Mesenchymal stem cell (in vitro differentiated cells and primary cell): ENCODE measurements around the gene FAM219A.
A peak's percentile ranks its signal among the peaks of the same experiment; 100 is the strongest.

Source experiments
- DNase-seq: peaks from one replicate; pipeline ENCODE4 v3.0.0-alpha.2; 2013
- H2AFZ ChIP-seq: one replicate; pipeline ENCODE4 v1.6.1; 2013; ENCODE audit warnings: low read depth, mild to moderate bottlenecking, control low read depth, inconsistent platforms, low read length, moderate library complexity
- H2AK5ac ChIP-seq: 2 replicates; pipeline ENCODE4 v1.6.1; 2013; ENCODE audit warnings: low read length, moderate library complexity, mild to moderate bottlenecking, inconsistent platforms; ENCODE audit not compliant: severe bottlenecking
- H2BK120ac ChIP-seq: one replicate; pipeline ENCODE4 v1.6.1; 2013; ENCODE audit warnings: low read depth, mild to moderate bottlenecking, inconsistent platforms, low read length, moderate library complexity
- H2BK12ac ChIP-seq, 2 experiments: one replicate each; pipeline ENCODE4 v1.6.1; 2013; ENCODE audit warnings: inconsistent platforms in 2 of 2, low read length in 2 of 2, mild to moderate bottlenecking in 2 of 2, moderate library complexity in 2 of 2, control low read depth in 1 of 2
- H2BK15ac ChIP-seq: one replicate; pipeline ENCODE4 v1.6.1; 2013; ENCODE audit warnings: mild to moderate bottlenecking, low read depth, inconsistent platforms; ENCODE audit not compliant: poor library complexity, severe bottlenecking
- H2BK5ac ChIP-seq: 2 replicates; pipeline ENCODE4 v1.6.1; 2013; ENCODE audit warnings: low read depth, mild to moderate bottlenecking, low read length, control low read depth, inconsistent platforms; ENCODE audit not compliant: poor library complexity, severe bottlenecking
- H3K14ac ChIP-seq, 2 experiments: one replicate each; pipeline ENCODE4 v1.6.1; 2013; ENCODE audit warnings: inconsistent platforms in 2 of 2, low read length in 2 of 2, control low read depth in 1 of 2, mild to moderate bottlenecking in 1 of 2, moderate library complexity in 1 of 2
- H3K18ac ChIP-seq, 2 experiments: one replicate each; pipeline ENCODE4 v1.6.1; 2013; ENCODE audit warnings: inconsistent platforms in 2 of 2, low read length in 2 of 2, control low read depth in 1 of 2, low read depth in 1 of 2, mild to moderate bottlenecking in 1 of 2
- H3K23ac ChIP-seq, 2 experiments: one replicate each; pipeline ENCODE4 v1.6.1; 2013; ENCODE audit warnings: inconsistent platforms in 2 of 2, low read length in 2 of 2, mild to moderate bottlenecking in 2 of 2, moderate library complexity in 2 of 2, control low read depth in 1 of 2
- H3K27ac ChIP-seq: 2 replicates; pipeline ENCODE4 v1.5.1; 2013; ENCODE audit warnings: mild to moderate bottlenecking, moderate library complexity, low read length, control low read depth, inconsistent platforms; ENCODE audit not compliant: poor library complexity, severe bottlenecking
- H3K27me3 ChIP-seq, 2 experiments: 2 replicates each; pipeline versions ENCODE4 v1.6.1 to v1.7.0; 2013; ENCODE audit warnings: low read length in 2 of 2, mild to moderate bottlenecking in 2 of 2, moderate library complexity in 2 of 2, control low read depth in 1 of 2, inconsistent platforms in 1 of 2; ENCODE audit not compliant: control insufficient read depth in 1 of 2, insufficient read depth in 1 of 2
- H3K36me3 ChIP-seq, 2 experiments: 2 replicates each; pipeline versions ENCODE4 v1.6.1 to v1.7.0; 2013; ENCODE audit warnings: low read length in 2 of 2, control low read depth in 1 of 2, inconsistent platforms in 1 of 2, low read depth in 1 of 2, mild to moderate bottlenecking in 1 of 2; ENCODE audit not compliant: insufficient read depth in 2 of 2, control insufficient read depth in 1 of 2
- H3K4ac ChIP-seq, 2 experiments: one replicate each; pipeline ENCODE4 v1.6.1; 2013; ENCODE audit warnings: inconsistent platforms in 2 of 2, low read length in 2 of 2, mild to moderate bottlenecking in 2 of 2, moderate library complexity in 2 of 2, control low read depth in 1 of 2, low read depth in 1 of 2
- H3K4me1 ChIP-seq: 2 replicates; pipeline ENCODE4 v1.6.1; 2013; ENCODE audit warnings: low read depth, low read length, control low read depth; ENCODE audit not compliant: control insufficient read depth, insufficient read depth
- H3K4me2 ChIP-seq: 2 replicates; pipeline ENCODE4 v1.6.1; 2013; ENCODE audit warnings: low read length, mild to moderate bottlenecking, inconsistent platforms; ENCODE audit not compliant: poor library complexity, severe bottlenecking
- H3K4me3 ChIP-seq, 2 experiments: 2 replicates each; pipeline versions ENCODE4 v1.5.1 to v1.7.0; 2013; ENCODE audit warnings: low read length in 2 of 2, mild to moderate bottlenecking in 2 of 2, control low read depth in 1 of 2, low read depth in 1 of 2; ENCODE audit not compliant: insufficient read depth in 1 of 2
- H3K79me1 ChIP-seq: replicated peaks from 2 replicates; pipeline ENCODE4 v1.6.1; 2013; ENCODE audit warnings: mild to moderate bottlenecking, control low read depth, low read length, inconsistent platforms; ENCODE audit not compliant: poor library complexity, severe bottlenecking
- H3K9ac ChIP-seq: 2 replicates; pipeline ENCODE4 v1.7.0; 2013; ENCODE audit warnings: mild to moderate bottlenecking, low read length, moderate library complexity
- H3K9me3 ChIP-seq: 2 replicates; pipeline ENCODE4 v1.7.0; 2013; ENCODE audit warnings: mild to moderate bottlenecking, low read length; ENCODE audit not compliant: control insufficient read depth
- H4K8ac ChIP-seq: one replicate; pipeline ENCODE4 v1.6.1; 2013; ENCODE audit warnings: inconsistent platforms, mild to moderate bottlenecking, low read length, moderate library complexity
- H4K91ac ChIP-seq: one replicate; pipeline ENCODE4 v1.6.1; 2013; ENCODE audit warnings: mild to moderate bottlenecking, low read length, inconsistent platforms
- WGBS: methylation state at CpG from one replicate; pipeline ENCODE4 v1.1.7; 2013; ENCODE audit warnings: mixed read lengths; 5-methylcytosine and 5-hydroxymethylcytosine counted together

FAM219A gene

DNA sequence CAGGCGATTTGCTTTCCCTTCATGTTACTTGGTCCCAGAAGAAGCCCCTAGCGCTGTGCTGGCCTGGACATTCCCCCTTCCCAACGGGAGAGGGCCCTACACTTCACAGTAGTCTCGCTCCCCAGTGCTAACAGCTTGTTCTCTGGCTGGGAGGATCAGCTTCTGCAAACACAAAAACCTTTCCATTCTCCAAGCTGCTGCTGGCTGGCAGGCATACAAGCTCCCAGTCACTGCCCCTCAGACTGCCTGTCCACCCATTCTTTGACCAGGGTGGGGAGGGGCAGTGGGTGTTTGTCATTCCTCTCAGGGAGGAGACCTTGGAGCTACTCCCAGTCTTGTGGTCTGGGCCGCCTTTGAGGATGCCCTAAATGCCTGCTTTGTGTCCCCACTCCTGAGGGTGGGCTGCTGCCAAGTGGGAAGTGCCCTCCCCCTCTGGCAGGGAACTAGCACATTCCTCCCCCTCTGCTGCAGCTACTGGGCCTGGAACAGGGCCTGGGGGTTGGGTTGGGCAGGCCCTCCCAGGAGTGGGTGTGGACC, 43.6 kb upstream of the FAM219A start:
- Histone ChIP-seq H3K4me2 (no peak overlapping the region), H3K27ac (no peak overlapping the region), H2BK120ac (no peak overlapping the region), H3K79me1 (no peaks in the 10 kb centered on the region), H3K9me3 (no peaks in the 10 kb centered on the region), H3K4me1 (no peaks in the 10 kb centered on the region), H3K4ac (no peak overlapping the region), H3K23ac (no peak overlapping the region), H3K9ac (no peak overlapping the region), H2AFZ (no peak overlapping the region), H4K91ac (no peak overlapping the region), H2BK12ac (no peak overlapping the region), H3K4me3 (no peak overlapping the region), H2BK5ac (no peak overlapping the region), H3K14ac (no peak overlapping the region), H3K36me3 (no peaks in the 10 kb centered on the region), H3K18ac (no peak overlapping the region), H3K27me3 (peaks cover 18 to 84% of the 10 kb centered on the region in 2 experiments), H4K8ac (no peak overlapping the region), H2BK15ac (no peak overlapping the region), H2AK5ac (no peak overlapping the region)
- DNase-seq, result no peak
- 46% methylated on average over 4 of the region's 5 CpGs for whole genome bisulfite sequencing

DNA sequence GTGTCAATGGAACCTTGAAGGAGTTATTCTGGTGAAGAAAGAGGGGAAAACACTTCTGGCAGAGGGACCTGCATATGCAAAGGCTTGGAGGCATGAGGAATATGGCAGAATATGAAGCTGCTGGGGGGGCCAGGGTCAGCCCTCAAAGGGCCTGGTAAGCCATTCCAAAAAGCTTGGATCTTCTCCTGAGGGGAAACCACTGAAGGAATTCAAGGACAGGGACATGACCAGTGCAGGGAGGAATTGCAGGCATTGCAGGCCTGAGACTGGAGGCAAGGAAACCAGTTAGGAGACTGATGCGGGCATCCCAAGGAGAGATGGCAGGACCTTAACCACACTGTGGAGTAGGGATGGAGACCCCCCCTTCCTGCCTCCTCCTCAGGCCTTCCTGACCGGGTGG, 43.0 kb upstream of the FAM219A start:
- H3K23ac ChIP-seq, result no peak overlapping the region
- H2BK5ac ChIP-seq, result no peak overlapping the region
- no peak overlapping the region for H3K14ac ChIP-seq
- H3K9ac ChIP-seq, result no peak overlapping the region
- H3K27ac ChIP-seq, result no peak overlapping the region
- no peak overlapping the region for H4K8ac ChIP-seq
- H3K4me1 ChIP-seq, result no peaks in the 10 kb centered on the region
- H3K9me3 ChIP-seq, result no peaks in the 10 kb centered on the region
- H2AK5ac ChIP-seq, result no peak overlapping the region
- H3K79me1 ChIP-seq, result no peaks in the 10 kb centered on the region
- WGBS, result 83% methylated on average over 1 of the region's 2 CpGs
- no peak overlapping the region for H2AFZ ChIP-seq
- H3K36me3 ChIP-seq, result no peaks in the 10 kb centered on the region
- no peak for DNase-seq
- H2BK12ac ChIP-seq, result no peak overlapping the region
- H3K27me3 ChIP-seq, result peaks cover 18 to 82% of the 10 kb centered on the region in 2 experiments
- no peak overlapping the region for H3K4ac ChIP-seq
- no peak overlapping the region for H2BK15ac ChIP-seq
- no peak overlapping the region for H3K4me2 ChIP-seq
- H4K91ac ChIP-seq, result no peak overlapping the region
- no peak overlapping the region for H2BK120ac ChIP-seq
- H3K18ac ChIP-seq, result no peak overlapping the region
- H3K4me3 ChIP-seq, result no peak overlapping the region

DNA sequence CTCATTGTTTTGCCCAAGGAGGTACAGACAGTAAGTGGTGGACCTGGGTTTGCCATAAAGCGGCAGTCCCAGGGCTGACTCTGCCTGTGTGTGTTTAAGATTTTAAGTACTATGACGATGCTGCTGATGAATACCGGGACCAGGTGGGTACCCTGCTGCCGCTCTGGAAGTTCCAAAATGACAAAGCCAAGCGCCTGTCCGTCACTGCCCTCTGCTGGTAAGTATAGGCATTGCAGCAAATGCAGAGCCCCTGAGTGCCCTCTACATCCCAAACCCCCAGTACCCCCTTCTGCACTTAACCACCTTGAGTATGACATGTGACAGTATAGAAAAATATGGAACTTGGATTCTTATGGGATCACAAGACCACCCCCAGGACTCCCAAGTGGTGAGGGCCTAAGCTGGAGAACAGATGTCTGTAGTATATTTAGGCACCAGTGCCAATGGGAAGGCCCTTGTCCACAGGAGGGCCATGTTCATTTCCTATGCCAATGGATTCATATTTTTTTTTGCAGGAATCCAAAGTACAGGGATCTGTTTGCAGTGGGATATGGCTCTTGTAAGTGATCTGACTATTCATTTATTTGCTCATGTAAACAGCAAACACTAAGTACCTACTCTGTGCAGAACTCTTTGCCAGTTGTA, 42.4 kb upstream of the FAM219A start:
- Histone ChIP-seq H3K36me3 (no peaks in the 10 kb centered on the region), H3K14ac (no peak overlapping the region), H3K9ac (no peak overlapping the region), H2BK12ac (no peak overlapping the region), H4K8ac (no peak overlapping the region), H3K18ac (no peak overlapping the region), H2BK120ac (no peak overlapping the region), H4K91ac (no peak overlapping the region), H3K4me3 (no peak overlapping the region), H3K79me1 (no peaks in the 10 kb centered on the region), H2AK5ac (no peak overlapping the region), H3K27ac (no peak overlapping the region), H3K23ac (no peak overlapping the region), H3K9me3 (no peaks in the 10 kb centered on the region), H2BK15ac (no peak overlapping the region), H2BK5ac (no peak overlapping the region), H3K4me1 (no peaks in the 10 kb centered on the region), H2AFZ (no peak overlapping the region), H3K27me3 (peaks cover 20 to 81% of the 10 kb centered on the region in 2 experiments), H3K4ac (no peak overlapping the region), H3K4me2 (no peak overlapping the region)
- DNase-seq, result peak; percentile 51
- 6% methylated on average over 6 of the region's 6 CpGs for WGBS

DNA sequence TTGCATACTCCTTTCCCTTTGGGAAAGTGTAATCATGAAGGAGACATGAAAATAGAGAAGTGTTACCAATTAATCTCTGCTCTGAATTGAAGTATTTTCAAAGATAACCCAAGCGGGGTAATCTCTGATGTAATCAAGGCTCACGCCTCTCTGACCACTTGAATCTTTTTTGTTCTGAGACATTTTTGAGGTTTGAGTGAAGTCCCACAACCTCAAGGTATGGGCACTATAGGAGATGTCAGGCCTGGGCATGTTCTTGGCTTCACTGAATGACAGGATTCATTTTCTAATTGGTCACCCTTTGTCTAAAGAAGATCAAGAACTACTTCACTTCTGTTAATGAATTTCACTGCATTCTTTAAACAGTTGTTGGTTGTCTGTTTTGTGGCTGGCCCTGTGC, 40.7 kb upstream of the FAM219A start:
- Histone ChIP-seq H3K27ac (no peak overlapping the region), H3K14ac (no peak overlapping the region), H3K9ac (no peak overlapping the region), H2BK5ac (no peak overlapping the region), H3K4me1 (no peaks in the 10 kb centered on the region), H3K23ac (no peak overlapping the region), H3K36me3 (no peaks in the 10 kb centered on the region), H2BK12ac (no peak overlapping the region), H3K27me3 (peaks cover 27 to 78% of the 10 kb centered on the region in 2 experiments), H3K18ac (no peak overlapping the region), H2BK120ac (no peak overlapping the region), H4K8ac (no peak overlapping the region), H3K4me2 (no peak overlapping the region), H3K79me1 (no peaks in the 10 kb centered on the region), H2BK15ac (no peak overlapping the region), H3K4me3 (no peak overlapping the region), H2AFZ (no peak overlapping the region), H3K9me3 (no peaks in the 10 kb centered on the region), H3K4ac (no peak overlapping the region), H4K91ac (no peak overlapping the region), H2AK5ac (no peak overlapping the region)
- 87% methylated on average over 2 of the region's 2 CpGs for WGBS
- DNase-seq, result no peak
